ENCODE measurements around the gene SLC34A3.

Gene SLC34A3

GRCh38 chr9:137205126-137206069, 25.3 kb upstream of the SLC34A3 start, which contains the start of the genes NDOR1 and TMEM203:
TSS of gene NDOR1 (plus strand) at chr9:137205700. CDS start at chr9:137205778, 78 bp downstream.
TSS of gene TMEM203 (minus strand) at chr9:137205648. CDS start at chr9:137205414, 234 bp downstream.
- no peaks in the 10 kb centered on the region for H3K27me3 ChIP-seq (ENCODE audit: insufficient read depth, low read length)
- peak within 1 kb of the TSS; percentile 98 for H3K4me2 ChIP-seq (ENCODE audit: low read length)
- H4K20me1 ChIP-seq (ENCODE audit: insufficient read depth, low read length): no peaks in the 10 kb centered on the region
- H3K4me3 ChIP-seq (ENCODE audit: low read depth, low read length, poor library complexity, severe bottlenecking): peak within 1 kb of the TSS; percentile 88
- peak within 1 kb of the TSS; percentile 91 for H3K9ac ChIP-seq (ENCODE audit: low read length)
- TF ChIP-seq EZH2 (IDR thresholded peaks at IDR 0.05; ENCODE audit: borderline replicate concordance, low read length): no peak
- no peak for TF ChIP-seq CTCF (IDR thresholded peaks at IDR 0.05; ENCODE audit: low read length)
- no peaks in the 10 kb centered on the region for H3F3A ChIP-seq (ENCODE audit: insufficient read depth, low read length)
- peak within 1 kb of the TSS; percentile 43 for H3K27ac ChIP-seq (ENCODE audit: low read depth, low read length, poor library complexity, severe bottlenecking)
- no peaks in the 10 kb centered on the region for H3K9me3 ChIP-seq (ENCODE audit: low read length)
- H3K9me2 ChIP-seq (ENCODE audit: low read depth, low read length): no peaks in the 10 kb centered on the region
- H3K79me2 ChIP-seq (ENCODE audit: insufficient read depth, low read length): peaks cover 21% of the 10 kb centered on the region
- H3K4me1 ChIP-seq (ENCODE audit: insufficient read depth, low read length, severe bottlenecking): peaks cover 54% of the 10 kb centered on the region
- H3K36me3 ChIP-seq (ENCODE audit: insufficient read depth, low read length): peaks cover 15% of the 10 kb centered on the region
- no peak within 1 kb of the TSS for H2AFZ ChIP-seq (ENCODE audit: low read length)

- no peaks in the 10 kb centered on the region for H3K9me3 ChIP-seq (ENCODE audit: low read length)
- no peak overlapping the region for H3K27ac ChIP-seq (ENCODE audit: low read depth, low read length, poor library complexity, severe bottlenecking)
- peak overlapping the region; percentile 98 for H3K4me2 ChIP-seq (ENCODE audit: low read length)
- H3K36me3 ChIP-seq (ENCODE audit: insufficient read depth, low read length): peaks cover 15% of the 10 kb centered on the region
- no peaks in the 10 kb centered on the region for H3K27me3 ChIP-seq (ENCODE audit: insufficient read depth, low read length)
- peak overlapping the region; percentile 88 for H3K4me3 ChIP-seq (ENCODE audit: low read depth, low read length, poor library complexity, severe bottlenecking)
- TF ChIP-seq EZH2 (IDR thresholded peaks at IDR 0.05; ENCODE audit: borderline replicate concordance, low read length): no peak
- no peak for TF ChIP-seq CTCF (IDR thresholded peaks at IDR 0.05; ENCODE audit: low read length)
- no peak overlapping the region for H2AFZ ChIP-seq (ENCODE audit: low read length)
- no peaks in the 10 kb centered on the region for H3F3A ChIP-seq (ENCODE audit: insufficient read depth, low read length)
- no peaks in the 10 kb centered on the region for H3K9me2 ChIP-seq (ENCODE audit: low read depth, low read length)
- H3K4me1 ChIP-seq (ENCODE audit: insufficient read depth, low read length, severe bottlenecking): peaks cover 49% of the 10 kb centered on the region
- no peaks in the 10 kb centered on the region for H4K20me1 ChIP-seq (ENCODE audit: insufficient read depth, low read length)
- peaks cover 21% of the 10 kb centered on the region for H3K79me2 ChIP-seq (ENCODE audit: insufficient read depth, low read length)
- H3K9ac ChIP-seq (ENCODE audit: low read length): peak overlapping the region; percentile 91
Observed at GRCh38 chr9:137206602-137207001, 24.1 kb upstream of the SLC34A3 start.

- no peak overlapping the region for H3K4me3 ChIP-seq (ENCODE audit: low read depth, low read length, poor library complexity, severe bottlenecking)
- no peaks in the 10 kb centered on the region for H3K27me3 ChIP-seq (ENCODE audit: insufficient read depth, low read length)
- no peaks in the 10 kb centered on the region for H3K9me3 ChIP-seq (ENCODE audit: low read length)
- H3K4me1 ChIP-seq (ENCODE audit: insufficient read depth, low read length, severe bottlenecking): peaks cover 18% of the 10 kb centered on the region
- H3F3A ChIP-seq (ENCODE audit: insufficient read depth, low read length): no peaks in the 10 kb centered on the region
- H3K36me3 ChIP-seq (ENCODE audit: insufficient read depth, low read length): peaks cover 15% of the 10 kb centered on the region
- H4K20me1 ChIP-seq (ENCODE audit: insufficient read depth, low read length): no peaks in the 10 kb centered on the region
- no peak overlapping the region for H2AFZ ChIP-seq (ENCODE audit: low read length)
- H3K9me2 ChIP-seq (ENCODE audit: low read depth, low read length): no peaks in the 10 kb centered on the region
- no peak for TF ChIP-seq EZH2 (IDR thresholded peaks at IDR 0.05; ENCODE audit: borderline replicate concordance, low read length)
- TF ChIP-seq CTCF (IDR thresholded peaks at IDR 0.05; ENCODE audit: low read length): no peak
- H3K79me2 ChIP-seq (ENCODE audit: insufficient read depth, low read length): 0 out of 2 replicates have a peak, but pooled peaks cover under 1% of the 10 kb centered on the region
- H3K9ac ChIP-seq (ENCODE audit: low read length): no peak overlapping the region
- no peak overlapping the region for H3K4me2 ChIP-seq (ENCODE audit: low read length)
- H3K27ac ChIP-seq (ENCODE audit: low read depth, low read length, poor library complexity, severe bottlenecking): no peak overlapping the region
Observed at GRCh38 chr9:137211532-137211931, 19.2 kb upstream of the SLC34A3 start.
